H9 (cell line): ENCODE data around the gene S100G. TPM values are rescaled to one million over a fixed set of nuclear protein-coding genes. Genes with fewer than 3 reads are reported as not detected.
"Not testable (repeated sequence)": the region's sequence is repeated elsewhere in the genome, so short reads cannot be mapped to it uniquely, and the experiment has no call there.

Experiments
- DNase-seq: peaks from one replicate; pipeline ENCODE4 v3.0.0-alpha.2; 2017
- H2AFZ ChIP-seq: one replicate; pipeline ENCODE4 v1.6.1; 2013; ENCODE audit warnings: mild to moderate bottlenecking, low read length, control low read depth, moderate library complexity
- H2AK5ac ChIP-seq: 2 replicates; pipeline ENCODE4 v1.6.1; 2013; ENCODE audit warnings: low read length, control low read depth, mixed read lengths; ENCODE audit not compliant: insufficient read length
- H2BK120ac ChIP-seq: one replicate; pipeline ENCODE4 v1.6.1; 2013; ENCODE audit warnings: low read depth, mild to moderate bottlenecking, low read length, control low read depth, inconsistent platforms; ENCODE audit not compliant: poor library complexity, severe bottlenecking
- H2BK12ac ChIP-seq: 2 replicates; pipeline ENCODE4 v1.6.1; 2013; ENCODE audit warnings: low read length, control low read depth, mixed read lengths, low read depth; ENCODE audit not compliant: insufficient read length
- H2BK15ac ChIP-seq: 2 replicates; pipeline ENCODE4 v1.6.1; 2013; ENCODE audit warnings: low read depth, low read length, control low read depth
- H2BK20ac ChIP-seq: one replicate; pipeline ENCODE4 v1.6.1; 2013; ENCODE audit warnings: low read depth, mild to moderate bottlenecking, low read length, control low read depth, inconsistent platforms; ENCODE audit not compliant: poor library complexity, severe bottlenecking
- H2BK5ac ChIP-seq: 2 replicates; pipeline ENCODE4 v1.6.1; 2013; ENCODE audit warnings: low read length, control low read depth, mixed read lengths; ENCODE audit not compliant: insufficient read length
- H3K14ac ChIP-seq: 2 replicates; pipeline ENCODE4 v1.6.1; 2013; ENCODE audit warnings: low read length, control low read depth; ENCODE audit not compliant: insufficient read depth
- H3K18ac ChIP-seq: 2 replicates; pipeline ENCODE4 v1.6.1; 2013; ENCODE audit warnings: low read depth, mild to moderate bottlenecking, mixed read lengths, low read length, control low read depth; ENCODE audit not compliant: insufficient read length
- H3K23ac ChIP-seq: 2 replicates; pipeline ENCODE4 v1.6.1; 2013; ENCODE audit warnings: low read length, control low read depth, mixed read lengths, low read depth; ENCODE audit not compliant: insufficient read length
- H3K23me2 ChIP-seq: 2 replicates; pipeline ENCODE4 v1.6.1; 2013; ENCODE audit warnings: low read depth, mild to moderate bottlenecking, mixed read lengths, low read length, control low read depth; ENCODE audit not compliant: insufficient read length, poor library complexity, severe bottlenecking
- H3K27ac ChIP-seq: 2 replicates; pipeline ENCODE4 v1.5.1; 2013; ENCODE audit warnings: low read length, control low read depth, mixed read lengths, low read depth; ENCODE audit not compliant: insufficient read length
- H3K27me3 ChIP-seq: 2 replicates; pipeline ENCODE4 v1.6.1; 2013; ENCODE audit warnings: low read length, control low read depth, inconsistent platforms; ENCODE audit not compliant: insufficient read depth
- H3K4ac ChIP-seq: 2 replicates; pipeline ENCODE4 v1.6.1; 2013; ENCODE audit warnings: low read depth, mild to moderate bottlenecking, control low read depth, inconsistent platforms, low read length, moderate library complexity
- H3K4me1 ChIP-seq: 2 replicates; pipeline ENCODE4 v1.6.1; 2013; ENCODE audit warnings: low read length, control low read depth, inconsistent platforms; ENCODE audit not compliant: insufficient read depth
- H3K4me2 ChIP-seq: 2 replicates; pipeline ENCODE4 v1.6.1; 2013; ENCODE audit warnings: low read length, control low read depth, mixed read lengths; ENCODE audit not compliant: insufficient read length, insufficient read depth
- H3K56ac ChIP-seq: 2 replicates; pipeline ENCODE4 v1.6.1; 2013; ENCODE audit warnings: low read depth, mild to moderate bottlenecking, mixed read lengths, low read length, control low read depth; ENCODE audit not compliant: insufficient read length
- H3K79me1 ChIP-seq: 2 replicates; pipeline ENCODE4 v1.6.1; 2013; ENCODE audit warnings: low read depth, mild to moderate bottlenecking, moderate library complexity, low read length, control low read depth, inconsistent platforms; ENCODE audit not compliant: insufficient read depth, poor library complexity, severe bottlenecking
- H3K79me2 ChIP-seq: 2 replicates; pipeline ENCODE4 v1.6.1; 2013; ENCODE audit warnings: low read length, control low read depth, inconsistent platforms; ENCODE audit not compliant: insufficient read depth
- H3K9ac ChIP-seq: 2 replicates; pipeline ENCODE4 v1.6.1; 2013; ENCODE audit warnings: low read length, control low read depth, mixed read lengths; ENCODE audit not compliant: insufficient read length; ENCODE audit errors: extremely low read depth
- H3K9me3 ChIP-seq: one replicate; pipeline ENCODE4 v1.6.1; 2013; ENCODE audit warnings: low read depth, low read length, inconsistent platforms; ENCODE audit not compliant: control insufficient read depth
- H3T11ph ChIP-seq: one replicate; pipeline ENCODE4 v1.6.1; 2013; ENCODE audit warnings: mild to moderate bottlenecking, low read length, control low read depth, inconsistent platforms
- H4K20me1 ChIP-seq: one replicate; pipeline ENCODE4 v1.6.1; 2013; ENCODE audit not compliant: control insufficient read depth, insufficient read length, insufficient read depth
- H4K5ac ChIP-seq: 2 replicates; pipeline ENCODE4 v1.6.1; 2013; ENCODE audit warnings: low read depth, mild to moderate bottlenecking, mixed read lengths, low read length, control low read depth; ENCODE audit not compliant: insufficient read length
- H4K8ac ChIP-seq: replicated peaks from 2 replicates; pipeline ENCODE4 v1.6.1; 2013; ENCODE audit warnings: low read length, control low read depth, mixed read lengths, low read depth; ENCODE audit not compliant: insufficient read length
- H4K91ac ChIP-seq: 2 replicates; pipeline ENCODE4 v1.6.1; 2013; ENCODE audit warnings: low read depth, mild to moderate bottlenecking, moderate library complexity, mixed read lengths, low read length, control low read depth; ENCODE audit not compliant: insufficient read length
- H3K27ac Mint-ChIP-seq, 3 experiments: 2 replicates in 2 of 3; 3 replicates in 1 of 3; pipeline ENCODE4 v1.8.0; 2020 to 2021; ENCODE audit warnings: mixed read lengths in 3 of 3, mild to moderate bottlenecking in 1 of 3, moderate library complexity in 1 of 3
- H3K27me3 Mint-ChIP-seq: 2 replicates; pipeline ENCODE4 v1.8.0; 2021; ENCODE audit warnings: low read depth, mild to moderate bottlenecking, moderate library complexity, mixed read lengths
- H3K36me3 Mint-ChIP-seq, 3 experiments: 2 replicates in 2 of 3; 3 replicates in 1 of 3; pipeline ENCODE4 v1.8.0; 2020 to 2021; ENCODE audit warnings: low read depth in 3 of 3, mixed read lengths in 3 of 3; ENCODE audit not compliant: insufficient read depth in 1 of 3
- H3K4me1 Mint-ChIP-seq, 2 experiments: 2 replicates each; pipeline ENCODE4 v1.8.0; 2020; ENCODE audit warnings: mixed read lengths in 2 of 2
- H3K4me3 Mint-ChIP-seq, 2 experiments: 2 replicates in 1 of 2; 3 replicates in 1 of 2; pipeline ENCODE4 v1.8.0; 2020 to 2021; ENCODE audit warnings: mild to moderate bottlenecking in 2 of 2, mixed read lengths in 2 of 2, moderate library complexity in 1 of 2
- H3K9me3 Mint-ChIP-seq, 2 experiments: 2 replicates in 1 of 2; 3 replicates in 1 of 2; pipeline ENCODE4 v1.8.0; 2020; ENCODE audit warnings: mild to moderate bottlenecking in 2 of 2, mixed read lengths in 2 of 2, moderate library complexity in 1 of 2
- WGBS: extraction: QIAGEN DNeasy Blood & Tissue Kit; methylation state at CpG from one replicate; pipeline ENCODE4 v1.1.7; 2013; ENCODE audit warnings: missing lambda C conversion rate, low lambda C conversion rate, mixed read lengths; ENCODE audit not compliant: insufficient read length; ENCODE audit errors: extremely low coverage; 5-methylcytosine and 5-hydroxymethylcytosine counted together
- total RNA-seq: library from RNA; stranded (reverse); gene quantifications from 2 replicates; pipeline ENCODE4 v1.2.1, GENCODE V29; 2021
- TF ChIP-seq, protein P1 (sequence below): fragments of 200-600 bp; sonication (generic); conservative IDR thresholded peaks from 3 replicates; pipeline ENCODE4 v1.8.0; 2021; ENCODE audit warnings: antibody characterized with exemption, mild to moderate bottlenecking

The S100G gene
- total RNA-seq, 1 experiment from 2014 or later: not detected

DNA sequence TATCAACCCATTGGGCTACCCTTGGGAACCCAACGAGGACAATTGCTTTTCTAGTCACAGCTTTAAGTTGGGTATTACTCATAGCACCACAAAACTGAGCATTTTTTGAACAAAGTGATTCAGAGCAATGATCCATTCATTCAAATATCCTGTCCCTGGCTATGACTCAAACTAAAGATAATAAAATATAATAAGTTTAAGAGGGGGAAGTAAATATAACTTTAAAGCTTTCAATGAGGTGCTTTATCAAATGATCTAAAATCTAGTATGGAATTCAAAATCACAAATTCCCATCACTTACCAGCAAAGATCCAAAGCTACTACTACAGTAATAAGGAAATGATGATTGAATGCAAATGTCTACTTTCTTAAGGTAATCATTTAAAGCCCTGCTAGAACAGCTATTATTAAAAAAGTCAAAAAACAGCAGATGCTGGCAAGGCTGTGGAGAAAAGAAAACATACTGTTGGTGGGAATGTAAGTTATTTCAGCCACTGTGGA, 39.8 kb upstream of the S100G start:
- H3K4me1 Mint-ChIP-seq: peaks cover 28 to 37% of the 10 kb centered on the region in 2 experiments
- peaks cover 39 to 68% (median 64%) of the 10 kb centered on the region in 3 experiments for H3K36me3 Mint-ChIP-seq
- Histone ChIP-seq H3T11ph (no peak overlapping the region), H3K56ac (no peak overlapping the region), H2BK15ac (no peak overlapping the region), H3K9ac (no peak overlapping the region), H3K18ac (no peak overlapping the region), H2AK5ac (no peak overlapping the region), H4K91ac (no peak overlapping the region), H3K23ac (no peak overlapping the region), H4K20me1 (no peaks in the 10 kb centered on the region), H3K27me3 (no peaks in the 10 kb centered on the region), H4K8ac (no peak overlapping the region), H3K79me1 (no peaks in the 10 kb centered on the region), H2AFZ (no peak overlapping the region), H2BK20ac (no peak overlapping the region), H3K4me1 (peaks cover 8% of the 10 kb centered on the region; the same call in 1 of the 2 replicates), H3K23me2 (no peaks in the 10 kb centered on the region), H3K27ac (no peak overlapping the region), H3K9me3 (no peaks in the 10 kb centered on the region), H3K79me2 (no peaks in the 10 kb centered on the region), H3K4me2 (no peak overlapping the region), H2BK120ac (no peak overlapping the region), H3K4ac (no peak overlapping the region), H2BK12ac (no peak overlapping the region), H2BK5ac (no peak overlapping the region), H3K14ac (no peak overlapping the region), H4K5ac (no peak overlapping the region)
- H3K27me3 Mint-ChIP-seq: no peaks in the 10 kb centered on the region
- TF ChIP-seq, protein P1, sequence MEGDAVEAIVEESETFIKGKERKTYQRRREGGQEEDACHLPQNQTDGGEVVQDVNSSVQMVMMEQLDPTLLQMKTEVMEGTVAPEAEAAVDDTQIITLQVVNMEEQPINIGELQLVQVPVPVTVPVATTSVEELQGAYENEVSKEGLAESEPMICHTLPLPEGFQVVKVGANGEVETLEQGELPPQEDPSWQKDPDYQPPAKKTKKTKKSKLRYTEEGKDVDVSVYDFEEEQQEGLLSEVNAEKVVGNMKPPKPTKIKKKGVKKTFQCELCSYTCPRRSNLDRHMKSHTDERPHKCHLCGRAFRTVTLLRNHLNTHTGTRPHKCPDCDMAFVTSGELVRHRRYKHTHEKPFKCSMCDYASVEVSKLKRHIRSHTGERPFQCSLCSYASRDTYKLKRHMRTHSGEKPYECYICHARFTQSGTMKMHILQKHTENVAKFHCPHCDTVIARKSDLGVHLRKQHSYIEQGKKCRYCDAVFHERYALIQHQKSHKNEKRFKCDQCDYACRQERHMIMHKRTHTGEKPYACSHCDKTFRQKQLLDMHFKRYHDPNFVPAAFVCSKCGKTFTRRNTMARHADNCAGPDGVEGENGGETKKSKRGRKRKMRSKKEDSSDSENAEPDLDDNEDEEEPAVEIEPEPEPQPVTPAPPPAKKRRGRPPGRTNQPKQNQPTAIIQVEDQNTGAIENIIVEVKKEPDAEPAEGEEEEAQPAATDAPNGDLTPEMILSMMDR: no peak
- no CpG with 5 or more reads among the region's 1 CpG for WGBS
- no peak overlapping the region for H3K27ac Mint-ChIP-seq
- no peak overlapping the region for H3K4me3 Mint-ChIP-seq
- peaks cover 4 to 8% of the 10 kb centered on the region in 2 experiments; a peak in 4 of 5 replicates for H3K9me3 Mint-ChIP-seq
- DNase-seq: no peak

DNA sequence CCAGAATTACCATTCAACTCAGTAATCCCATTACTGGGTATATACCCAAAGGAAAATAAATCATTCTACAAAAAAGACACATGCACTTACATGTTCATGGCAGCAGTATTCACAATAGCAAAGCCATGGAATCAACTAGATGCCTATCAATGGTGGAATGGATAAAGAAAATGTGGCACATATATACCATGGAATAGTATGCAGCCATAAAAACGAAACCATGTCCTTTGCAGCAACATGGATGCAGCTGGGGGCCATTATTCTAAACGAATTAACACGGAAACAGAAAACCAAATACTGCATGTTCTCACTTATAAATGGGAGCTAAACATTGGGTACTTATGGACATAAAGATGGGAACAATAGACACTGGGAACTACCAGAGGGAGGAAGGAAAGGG, 39.3 kb upstream of the S100G start:
- H2AFZ ChIP-seq: not testable (repeated sequence)
- WGBS: no CpG with 5 or more reads among the region's 3 CpGs
- H3K4me1 Mint-ChIP-seq: peaks cover 28 to 36% of the 10 kb centered on the region in 2 experiments

More for the DNA sequence above, 39.3 kb upstream of the S100G start:
- not testable (repeated sequence) for H2BK20ac ChIP-seq, H3K18ac ChIP-seq, H3K9me3 ChIP-seq, H4K91ac ChIP-seq, H3K56ac ChIP-seq, H2BK15ac ChIP-seq, H3K23ac ChIP-seq, H3T11ph ChIP-seq, H4K20me1 ChIP-seq, H3K14ac ChIP-seq, H3K23me2 ChIP-seq, H3K27me3 ChIP-seq, H2BK120ac ChIP-seq, H4K8ac ChIP-seq, H3K79me1 ChIP-seq, H3K9ac ChIP-seq, H3K27ac ChIP-seq, H2AK5ac ChIP-seq, H3K27ac Mint-ChIP-seq, H2BK5ac ChIP-seq, H3K27me3 Mint-ChIP-seq, H3K9me3 Mint-ChIP-seq, H3K79me2 ChIP-seq, H4K5ac ChIP-seq, H3K4me3 Mint-ChIP-seq, DNase-seq, H3K4ac ChIP-seq, H3K4me1 ChIP-seq, H2BK12ac ChIP-seq, H3K4me2 ChIP-seq
- H3K36me3 Mint-ChIP-seq: peaks cover 39 to 71% (median 68%) of the 10 kb centered on the region in 3 experiments
